Transverse colon (tissue), 3 donors: ENCODE measurements around the gene LCORL.

Source experiments
- EP300 ChIP-seq: sonication (generic); formaldehyde crosslinking; IDR thresholded peaks from one replicate; pipeline ENCODE4 v1.6.1; 2017; ENCODE audit warnings: antibody characterized with exemption, low read depth
- TF ChIP-seq, protein P1 (sequence below), 5 experiments: fragments of 200-600 bp in 3 of 5; fragments of 450-650 bp in 2 of 5; sonication (generic) in 3 of 5; IDR thresholded peaks; 1 replicate in 2 of 5; 2 replicates in 3 of 5; pipeline ENCODE4 v1.5.1; 2016 to 2017; ENCODE audit warnings: antibody characterized with exemption in 5 of 5, inconsistent platforms in 3 of 5, mild to moderate bottlenecking in 2 of 5, moderate library complexity in 1 of 5

DNA sequence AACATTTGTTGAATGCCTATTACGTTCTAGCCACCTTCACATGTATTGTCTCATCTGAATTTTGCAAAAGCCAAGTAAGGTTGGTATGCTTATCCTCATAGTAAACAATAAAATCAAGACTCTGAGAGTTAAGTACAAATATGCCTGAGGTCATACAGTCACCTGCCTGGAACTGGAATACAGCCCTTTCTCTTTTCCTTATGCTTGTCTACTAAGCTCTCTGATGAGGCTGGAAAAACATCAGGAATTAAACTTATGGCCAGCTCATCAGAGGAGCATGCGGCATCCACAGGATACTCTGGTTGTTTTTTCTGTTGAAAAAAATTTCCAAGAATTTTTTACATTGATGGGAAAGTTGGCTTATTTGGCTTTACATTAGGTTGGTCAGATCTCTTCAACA is 175.3 kb downstream of the LCORL start:
- TF ChIP-seq, protein P1, sequence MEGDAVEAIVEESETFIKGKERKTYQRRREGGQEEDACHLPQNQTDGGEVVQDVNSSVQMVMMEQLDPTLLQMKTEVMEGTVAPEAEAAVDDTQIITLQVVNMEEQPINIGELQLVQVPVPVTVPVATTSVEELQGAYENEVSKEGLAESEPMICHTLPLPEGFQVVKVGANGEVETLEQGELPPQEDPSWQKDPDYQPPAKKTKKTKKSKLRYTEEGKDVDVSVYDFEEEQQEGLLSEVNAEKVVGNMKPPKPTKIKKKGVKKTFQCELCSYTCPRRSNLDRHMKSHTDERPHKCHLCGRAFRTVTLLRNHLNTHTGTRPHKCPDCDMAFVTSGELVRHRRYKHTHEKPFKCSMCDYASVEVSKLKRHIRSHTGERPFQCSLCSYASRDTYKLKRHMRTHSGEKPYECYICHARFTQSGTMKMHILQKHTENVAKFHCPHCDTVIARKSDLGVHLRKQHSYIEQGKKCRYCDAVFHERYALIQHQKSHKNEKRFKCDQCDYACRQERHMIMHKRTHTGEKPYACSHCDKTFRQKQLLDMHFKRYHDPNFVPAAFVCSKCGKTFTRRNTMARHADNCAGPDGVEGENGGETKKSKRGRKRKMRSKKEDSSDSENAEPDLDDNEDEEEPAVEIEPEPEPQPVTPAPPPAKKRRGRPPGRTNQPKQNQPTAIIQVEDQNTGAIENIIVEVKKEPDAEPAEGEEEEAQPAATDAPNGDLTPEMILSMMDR (IDR thresholded peaks at IDR 0.05), result no peak
- TF ChIP-seq EP300, result no peak
